ENCODE measurements around the gene SLC16A5. TPM values are rescaled to one million over a fixed set of nuclear protein-coding genes. Genes with fewer than 3 reads are reported as not detected.

The SLC16A5 gene
- total and polyA plus RNA-seq, 12 donors: 0.77 to 3.9 (median 1.7) TPM

DNA sequence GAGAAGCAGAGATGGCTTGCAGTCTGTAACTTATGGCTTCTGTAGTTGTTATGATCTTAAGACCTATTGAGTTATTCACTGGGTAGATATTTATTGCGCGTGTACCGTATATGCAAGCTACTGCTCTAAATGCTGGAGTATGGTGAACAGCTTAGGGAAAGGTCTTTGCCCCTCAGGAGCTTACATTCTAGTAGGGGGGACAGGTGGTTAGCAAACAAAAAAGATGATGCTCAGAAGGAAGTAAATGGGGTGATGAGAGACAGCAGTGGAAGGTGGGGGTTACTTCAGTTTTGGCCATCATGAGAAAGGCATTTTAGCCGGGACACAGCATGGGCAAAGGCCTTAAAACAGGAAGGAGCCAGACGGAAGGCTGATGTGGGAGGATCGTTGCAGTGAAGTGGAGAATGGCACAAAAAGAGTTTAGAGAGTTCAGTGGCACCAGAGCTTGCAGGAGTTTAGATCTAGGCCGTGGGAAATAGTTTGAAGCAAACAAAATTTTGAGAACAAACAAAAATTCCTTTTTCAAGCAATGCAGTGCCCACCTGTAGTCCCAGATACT, 24.1 kb downstream of the SLC16A5 start:
- TF ChIP-seq CTCF (IDR thresholded peaks at IDR 0.05) (no peak), POLR2A (IDR thresholded peaks at IDR 0.05) (no peak)
- H3K4me1 ChIP-seq (replicated peaks in 1 of 2): peaks cover 0 to 26% of the 10 kb centered on the region in 2 donors
- intact Hi-C loops (cut with DNase I): loop anchor here (5.0 to 10.0 kb wide), 3 partner anchors 60 to 93 kb away; partner anchors contain the start of gene NUP85 (in 1 of the 2)

GRCh38 chr17:75113798-75114551, 26.2 kb downstream of the SLC16A5 start:
- peak; percentile 87 to 96 (median 90) for DNase-seq
- Histone ChIP-seq H3K9me3 (replicated peaks in 1 of 3) (no peaks in the 10 kb centered on the region), H3K36me3 (replicated peaks in 1 of 2) (no peaks in the 10 kb centered on the region), H3K27me3 (no peaks in the 10 kb centered on the region), H3K27ac (peak overlapping the region in 3 of 5 donors; percentile 35 to 85 (median 76)), H3K4me3 (peak overlapping the region in 2 of 4 donors; percentile 8 to 68), H3K4me1 (replicated peaks in 1 of 2) (peaks cover 0 to 25% of the 10 kb centered on the region in 2 donors)
- TF ChIP-seq CTCF (IDR thresholded peaks at IDR 0.05) (peak; percentile 93 to 99 (median 94)), POLR2A (IDR thresholded peaks at IDR 0.05) (no peak)
- 1 to 6% (median 3%) methylated on average over 19 to 22 of the region's 22 CpGs for WGBS, 4 donors
- intact Hi-C loops (cut with DNase I): loop anchor here (5.0 to 10.0 kb wide), 3 partner anchors 58 to 91 kb away; partner anchors contain the start of gene NUP85 (in 1 of the 2)

More for the DNA sequence above, 24.1 kb downstream of the SLC16A5 start:
- H3K27me3 ChIP-seq: no peaks in the 10 kb centered on the region
- WGBS, 4 donors: 79 to 89% (median 84%) methylated on average over 7 of the region's 7 CpGs
- no peak overlapping the region for H3K4me3 ChIP-seq
- no peaks in the 10 kb centered on the region for H3K9me3 ChIP-seq (replicated peaks in 1 of 3)
- H3K27ac ChIP-seq: no peak overlapping the region
- no peak for DNase-seq
- no peaks in the 10 kb centered on the region for H3K36me3 ChIP-seq (replicated peaks in 1 of 2)

GRCh38 chr17:75114552-75115314, 27.0 kb downstream of the SLC16A5 start:
- no peaks in the 10 kb centered on the region for H3K9me3 ChIP-seq (replicated peaks in 1 of 3)
- H3K27me3 ChIP-seq: no peaks in the 10 kb centered on the region
- intact Hi-C loops (cut with DNase I): loop anchor here (5.0 to 10.0 kb wide), 3 partner anchors 58 to 90 kb away; partner anchors contain the start of gene NUP85 (in 1 of the 2)
- WGBS, 4 donors: 45 to 50% (median 47%) methylated on average over 19 of the region's 19 CpGs
- no peaks in the 10 kb centered on the region for H3K36me3 ChIP-seq (replicated peaks in 1 of 2)
- peaks cover 0 to 19% of the 10 kb centered on the region in 2 donors for H3K4me1 ChIP-seq (replicated peaks in 1 of 2)
- no peak for DNase-seq
- TF ChIP-seq POLR2A (IDR thresholded peaks at IDR 0.05): no peak
- peak overlapping the region in 2 of 5 donors; percentile 76 to 85 for H3K27ac ChIP-seq
- H3K4me3 ChIP-seq: peak overlapping the region in 1 of 4 donors; percentile 68

DNA sequence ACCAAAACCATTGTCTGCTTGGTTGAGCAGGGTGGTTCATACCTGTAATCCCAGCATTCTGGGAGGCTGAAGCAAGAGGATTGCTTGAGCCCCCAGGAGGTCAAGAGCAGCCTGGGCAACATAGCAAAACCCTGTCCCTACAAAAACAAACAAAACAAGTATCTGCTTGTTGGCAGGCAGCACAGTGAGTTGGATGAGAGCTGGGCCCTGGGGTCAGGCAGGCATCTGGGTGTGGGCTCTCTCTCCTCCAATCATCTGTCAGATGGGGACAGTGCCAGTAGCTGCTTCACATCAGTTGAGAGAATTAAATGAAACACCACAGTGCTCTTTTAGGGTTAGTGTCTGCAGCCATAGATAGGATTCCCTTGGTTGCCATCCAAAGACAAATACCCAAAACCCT, 27.8 kb downstream of the SLC16A5 start:
- TF ChIP-seq POLR2A (IDR thresholded peaks at IDR 0.05) (no peak), CTCF (IDR thresholded peaks at IDR 0.05) (no peak)
- intact Hi-C loops (cut with DNase I): loop anchor here (10.0 kb wide), 2 partner anchors 79 to 89 kb away; partner anchors contain the start of gene NUP85 (in 1 of the 2)
- Histone ChIP-seq H3K27me3 (no peaks in the 10 kb centered on the region), H3K9me3 (replicated peaks in 1 of 3) (no peaks in the 10 kb centered on the region), H3K4me1 (replicated peaks in 1 of 2) (peaks cover 0 to 17% of the 10 kb centered on the region in 2 donors), H3K36me3 (replicated peaks in 1 of 2) (no peaks in the 10 kb centered on the region), H3K27ac (no peak overlapping the region), H3K4me3 (no peak overlapping the region)
- no peak for DNase-seq
